ENCODE results near the gene FUS. TPM values are rescaled to one million over a fixed set of nuclear protein-coding genes. Genes with fewer than 3 reads are reported as not detected.

FUS gene
- total and polyA plus RNA-seq, 9 of the 15 experiments (the other 6 are each of a cell fraction or from before 2014, with no cell fraction given), result 43.9 to 575 (median 87.2) TPM

GRCh38 chr16:31199430-31200041 is 19.6 kb downstream of the FUS start (continued):
- TF ChIP-seq ZBTB2 (IDR thresholded peaks at IDR 0.05) (no peak), EGR1 (conservative IDR thresholded peaks at IDR 0.05) (no peak), NRF1 (conservative IDR thresholded peaks at IDR 0.05 in 1 of 2, IDR thresholded peaks at IDR 0.05 in 1 of 2) (peak; percentile 42 to 57; a peak in 3 of 4 replicates), POLR2B (IDR thresholded peaks at IDR 0.05; ENCODE audit: low read depth, partially characterized antibody) (peak; percentile 52), POLR2AphosphoS2 (IDR thresholded peaks at IDR 0.05; ENCODE audit: low read length) (peak; percentile 57; the same call in 1 of the 2 replicates), MEF2A (IDR thresholded peaks at IDR 0.05; ENCODE audit: control insufficient read depth, low read depth, low read length) (no peak), SUPT5H (IDR thresholded peaks at IDR 0.05) (peak; percentile 57), USF2 (CRISPR knock-in tag; IDR thresholded peaks at IDR 0.05) (no peak), ARHGAP35 (IDR thresholded peaks at IDR 0.05; ENCODE audit: partially characterized antibody) (no peak), HOXB6 (CRISPR knock-in tag; IDR thresholded peaks at IDR 0.05; ENCODE audit: borderline replicate concordance) (no peak), SMARCC2 (IDR thresholded peaks at IDR 0.05; ENCODE audit: low read depth) (no peak), ZNF589 (CRISPR knock-in tag; IDR thresholded peaks at IDR 0.05; ENCODE audit: low read depth) (no peak), HMG20B (CRISPR knock-in tag; IDR thresholded peaks at IDR 0.05) (no peak), STAT6 (CRISPR knock-in tag; IDR thresholded peaks at IDR 0.05) (no peak), MBD2 (IDR thresholded peaks at IDR 0.05; ENCODE audit: borderline replicate concordance, low read depth) (no peak), ZNF583 (CRISPR knock-in tag; IDR thresholded peaks at IDR 0.05) (no peak), ZNF444 (CRISPR knock-in tag; IDR thresholded peaks at IDR 0.05) (no peak), BRCA1 (IDR thresholded peaks at IDR 0.05) (no peak), BRCA1 (CRISPR knock-in tag; IDR thresholded peaks at IDR 0.05) (no peak), POLR2A (conservative IDR thresholded peaks at IDR 0.05) (peak; percentile 48), MITF (IDR thresholded peaks at IDR 0.05) (no peak), EP400 (IDR thresholded peaks at IDR 0.05) (no peak), ETV6 (IDR thresholded peaks at IDR 0.05; ENCODE audit: borderline replicate concordance in 1 of 2, low read depth in 2 of 2, low read length in 1 of 2) (no peak), ETV6 (CRISPR knock-in tag; IDR thresholded peaks at IDR 0.05; ENCODE audit: borderline replicate concordance) (no peak), NCOR1 (IDR thresholded peaks at IDR 0.05) (no peak; the same call in 1 of the 2 replicates), CBFA2T2 (conservative IDR thresholded peaks at IDR 0.05) (0 out of 2 replicates have a peak, but pooled peaks have one; percentile 30), U2AF2 (optimal IDR thresholded peaks at IDR 0.05; ENCODE audit: low read depth, low read length) (no peak)
